Effector CD4-positive, alpha-beta T cell (primary cell): Measurements from ENCODE around the gene CKLF.
"Not testable (repeated sequence)": the region's sequence is repeated elsewhere in the genome, so short reads cannot be mapped to it uniquely, and the experiment has no call there.

ENCODE experiments used
- DNase-seq: peaks from one replicate; pipeline ENCODE4 v3.0.0-alpha.2; 2020

The CKLF gene

DNA sequence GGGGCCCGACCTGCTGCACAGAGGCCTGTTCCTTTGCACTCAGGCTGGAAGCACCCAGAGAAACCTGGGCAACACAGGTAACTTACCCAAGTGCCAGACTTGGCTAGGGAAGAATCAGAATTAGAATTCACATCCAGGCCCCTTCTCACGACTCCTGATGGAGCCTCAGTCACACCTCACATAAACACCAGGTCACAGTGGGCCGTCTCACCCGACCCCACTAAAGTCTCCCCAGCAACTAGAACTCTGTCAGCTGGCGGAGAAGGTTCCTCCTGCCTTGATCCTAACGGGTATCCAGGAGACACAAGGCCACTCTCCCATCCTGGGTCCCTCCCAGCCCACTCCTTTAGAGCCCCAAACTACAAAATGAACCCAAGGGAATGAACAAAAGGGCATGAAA is 8.8 kb upstream of the CKLF start:
- DNase-seq = no peak

- no peak for DNase-seq
Observed at GRCh38 chr16:66544016-66544757, 8.2 kb upstream of the CKLF start.

DNA sequence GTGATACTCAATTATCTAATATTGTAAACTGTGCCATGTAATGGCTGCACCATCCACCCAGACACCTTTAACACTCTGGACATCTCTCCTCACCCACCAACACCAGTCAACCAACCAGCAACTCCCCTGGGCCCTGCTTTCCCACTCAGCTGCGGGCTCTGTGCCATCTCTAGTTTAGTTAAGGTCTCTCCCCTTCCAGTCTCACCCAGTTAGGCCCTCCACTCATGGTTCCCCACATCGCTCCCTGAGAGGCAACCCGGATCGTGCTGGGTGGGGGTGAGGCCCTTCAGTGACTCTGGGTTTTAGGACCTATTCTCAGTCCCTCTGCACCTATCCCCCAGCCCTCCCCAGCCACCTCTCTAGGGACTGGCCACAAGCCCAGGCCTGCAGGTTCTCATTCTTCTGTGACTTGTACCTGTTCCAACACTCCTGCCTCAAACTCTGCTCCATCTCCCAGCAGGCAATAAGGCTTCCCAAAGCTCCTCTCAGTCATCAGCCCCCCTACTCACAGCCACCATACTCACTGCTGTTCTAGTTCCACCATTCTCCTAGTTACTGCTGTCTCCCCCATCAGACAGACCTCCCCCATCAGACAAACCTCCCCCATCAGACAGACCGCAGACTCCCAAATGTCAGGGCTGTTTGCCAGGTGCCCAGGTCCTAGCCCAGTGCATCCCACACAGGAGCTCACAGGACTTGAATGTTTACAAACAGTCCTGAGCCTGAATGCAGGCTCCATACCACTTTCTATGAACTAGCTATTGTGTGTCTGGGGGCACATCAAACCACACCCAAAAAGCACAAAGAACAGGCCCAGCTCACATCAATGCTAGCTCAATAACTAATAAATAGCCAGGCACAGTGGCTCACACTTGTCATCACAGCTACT is 5.0 kb upstream of the CKLF start:
- no peak for DNase-seq

DNA sequence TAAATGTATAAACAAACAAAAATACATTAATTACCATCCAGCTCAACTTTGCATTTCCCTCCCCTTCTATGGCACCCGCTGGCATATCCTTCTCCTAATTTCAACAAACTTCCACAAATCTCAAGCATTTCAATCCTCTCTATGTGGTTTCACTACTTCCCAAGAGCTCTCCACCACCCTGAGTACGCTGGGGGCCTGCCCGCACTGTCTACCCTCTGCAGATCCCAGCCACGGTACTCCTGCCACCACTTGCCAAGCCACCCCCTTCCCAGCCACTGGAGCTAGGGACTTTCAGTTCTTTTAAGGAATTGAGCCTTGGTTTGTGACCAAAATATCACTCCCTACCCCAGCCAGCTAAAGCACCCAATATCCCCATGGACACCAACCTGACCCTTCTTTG is 4.3 kb upstream of the CKLF start:
- DNase-seq = no peak

- no peak for DNase-seq
Observed at GRCh38 chr16:66548868-66549267, 3.5 kb upstream of the CKLF start.

DNA sequence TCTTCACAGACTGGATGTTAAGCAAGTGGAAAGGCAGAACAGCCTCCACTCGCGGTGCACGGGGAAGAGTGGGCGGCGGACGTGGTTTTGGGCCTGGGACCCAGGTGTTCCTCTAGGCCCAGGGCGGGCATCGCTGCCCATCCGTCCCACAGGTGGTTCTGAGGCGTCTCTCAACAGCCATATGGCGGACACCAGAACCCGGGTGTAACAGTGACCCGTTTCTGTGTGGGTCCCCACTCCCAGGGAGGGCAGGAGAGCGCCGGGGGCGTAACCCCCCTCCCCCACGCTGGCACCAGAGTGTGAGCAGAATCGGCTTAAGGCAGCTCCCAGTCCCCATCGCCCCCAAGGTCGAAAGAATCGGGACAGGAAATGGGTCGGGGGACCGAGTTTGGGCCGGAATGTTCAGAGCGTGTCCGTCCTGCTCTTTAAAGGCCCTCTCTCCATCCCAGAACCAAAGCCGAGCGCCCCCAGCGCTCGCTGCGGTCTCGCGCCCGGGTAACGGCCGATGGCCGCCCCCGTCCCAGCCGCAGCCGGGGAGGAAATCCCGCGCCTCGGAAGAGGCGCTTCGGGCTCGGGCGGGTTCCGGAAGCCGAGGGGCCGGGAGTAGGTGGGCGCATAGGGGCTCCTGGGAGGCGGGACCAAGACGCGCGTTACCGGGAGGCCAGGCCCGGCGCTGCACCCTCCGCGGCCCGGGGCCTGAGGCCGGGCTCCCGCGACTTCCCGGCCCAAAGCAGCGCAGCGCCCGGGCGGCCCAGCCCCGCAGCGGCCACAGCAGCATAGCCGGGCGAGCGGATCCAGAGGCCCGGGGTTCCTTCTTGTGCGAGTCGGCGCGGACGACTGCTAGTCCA is 2.9 kb upstream of the CKLF start, which contains the start of gene TK2:
TK2 (minus strand) TSS at position 839 of the 848 bp plus-strand sequence; CDS start at position 778, 61 bp downstream.
- peak; percentile 39 for DNase-seq

- peak; percentile 56 for DNase-seq
Observed at GRCh38 chr16:66551348-66551759, 1.0 kb upstream of the CKLF start.

- no peak for DNase-seq
Observed at GRCh38 chr16:66551788-66552285, 539 bp upstream of the CKLF start.

DNA sequence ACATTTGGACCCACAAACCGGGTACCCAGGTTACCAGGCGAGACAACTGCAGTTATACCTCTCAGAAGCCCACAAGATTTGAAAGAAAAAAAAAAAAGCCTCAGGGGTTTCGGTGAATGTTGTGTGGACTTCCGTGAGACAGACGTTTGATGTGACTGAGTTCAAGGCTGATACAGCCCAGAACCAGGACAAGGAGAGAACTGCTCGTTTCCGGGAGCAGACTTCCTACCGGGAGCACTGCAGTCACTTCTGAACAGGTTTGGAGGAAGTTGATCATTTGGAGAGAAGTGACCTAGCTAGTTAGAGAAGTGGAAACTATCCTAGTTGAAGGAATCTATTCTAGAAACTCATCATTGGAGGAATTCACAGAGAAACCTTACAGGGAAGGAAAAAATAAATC is 847 bp downstream of the CKLF start:
- DNase-seq = no peak

GRCh38 chr16:66554021-66554420 is 1.6 kb downstream of the CKLF start:
- no peak for DNase-seq

DNA sequence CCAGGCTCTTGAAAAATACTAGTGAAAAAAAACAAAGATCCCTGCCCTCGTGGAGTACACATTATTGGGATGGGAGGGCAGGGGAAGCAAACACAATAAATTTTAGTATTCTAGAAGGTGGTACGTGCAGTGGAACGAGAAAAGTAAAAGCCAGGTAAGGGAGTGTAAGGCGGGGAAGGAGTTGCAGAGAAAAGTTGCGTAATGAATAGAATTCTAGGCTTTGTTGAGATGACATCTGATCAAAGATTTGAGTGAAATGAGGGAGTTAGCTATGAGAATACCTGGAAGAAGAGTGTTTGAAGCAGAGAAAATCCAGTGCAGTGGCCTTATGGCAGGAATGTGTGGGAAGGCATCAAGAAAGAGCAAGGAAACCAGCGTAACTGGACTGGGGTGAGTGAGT is 2.1 kb downstream of the CKLF start:
- DNase-seq = no peak

GRCh38 chr16:66560107-66560506 is 7.7 kb downstream of the CKLF start:
- no peak for DNase-seq

GRCh38 chr16:66561381-66562080 is 9.2 kb downstream of the CKLF start:
- DNase-seq = no peak

- DNase-seq = no peak
Observed at GRCh38 chr16:66562409-66562808, 10.0 kb downstream of the CKLF start.

DNA sequence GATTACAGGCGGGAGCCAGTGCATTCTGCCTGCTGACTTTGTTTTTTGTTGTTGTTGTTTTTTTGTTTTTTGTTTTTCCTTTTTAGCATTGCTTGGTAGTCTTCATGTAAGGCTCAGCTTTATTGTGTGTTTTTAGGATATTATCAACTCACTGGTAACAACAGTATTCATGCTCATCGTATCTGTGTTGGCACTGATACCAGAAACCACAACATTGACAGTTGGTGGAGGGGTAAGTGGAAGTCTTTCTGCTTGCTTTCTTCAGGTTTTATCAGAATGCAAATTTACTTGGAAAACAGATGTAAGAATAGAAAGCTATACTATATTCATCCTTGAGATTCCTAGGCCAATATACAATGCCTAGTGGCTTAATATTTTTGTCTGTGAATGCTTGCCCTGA is 10.6 kb downstream of the CKLF start:
- no peak for DNase-seq

- no peak for DNase-seq
Observed at GRCh38 chr16:66563574-66564334, 11.4 kb downstream of the CKLF start.

DNA sequence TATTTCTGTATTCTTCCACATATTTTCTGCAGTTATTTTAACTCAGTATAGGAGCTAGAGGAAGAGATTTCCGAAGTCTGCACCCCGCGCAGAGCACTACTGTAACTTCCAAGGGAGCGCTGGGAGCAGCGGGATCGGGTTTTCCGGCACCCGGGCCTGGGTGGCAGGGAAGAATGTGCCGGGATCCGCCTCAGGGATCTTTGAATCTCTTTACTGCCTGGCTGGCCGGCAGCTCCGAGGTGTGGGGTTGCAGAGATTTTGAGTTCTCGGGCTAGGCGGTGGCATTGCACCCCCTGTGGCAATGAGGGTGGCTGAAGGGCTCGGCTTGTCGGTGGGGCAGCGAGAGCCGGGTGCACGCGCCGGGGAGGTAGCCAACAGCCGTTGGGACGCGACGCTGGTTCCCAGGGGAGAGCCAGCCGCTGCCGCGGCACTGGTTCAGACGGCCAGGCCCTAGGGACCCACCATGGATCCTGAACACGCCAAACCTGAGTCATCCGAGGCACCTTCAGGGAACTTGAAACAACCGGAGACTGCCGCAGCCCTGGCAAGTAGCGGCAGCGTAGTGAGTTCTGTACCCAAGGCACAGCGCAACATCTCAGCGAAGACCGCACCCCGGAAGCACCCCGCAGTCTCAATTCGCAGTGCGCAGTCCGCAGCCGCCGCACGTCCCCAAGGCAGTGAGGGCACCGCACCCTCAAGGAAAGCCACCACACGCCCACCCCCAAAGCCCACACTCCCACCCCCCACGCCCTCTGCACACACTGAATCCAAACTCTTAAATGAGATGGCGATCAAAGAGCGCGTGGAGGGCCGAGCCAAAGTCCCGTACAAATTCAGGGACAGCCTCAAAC is 13.9 kb downstream of the CKLF start, which contains the start of gene CMTM1:
CMTM1 (plus strand) TSS at position 389 of the 851 bp plus-strand sequence; CDS start at position 464, 75 bp downstream.
- no peak for DNase-seq

- DNase-seq = not testable (repeated sequence)
Observed at GRCh38 chr16:66567270-66567669, 14.9 kb downstream of the CKLF start.

DNA sequence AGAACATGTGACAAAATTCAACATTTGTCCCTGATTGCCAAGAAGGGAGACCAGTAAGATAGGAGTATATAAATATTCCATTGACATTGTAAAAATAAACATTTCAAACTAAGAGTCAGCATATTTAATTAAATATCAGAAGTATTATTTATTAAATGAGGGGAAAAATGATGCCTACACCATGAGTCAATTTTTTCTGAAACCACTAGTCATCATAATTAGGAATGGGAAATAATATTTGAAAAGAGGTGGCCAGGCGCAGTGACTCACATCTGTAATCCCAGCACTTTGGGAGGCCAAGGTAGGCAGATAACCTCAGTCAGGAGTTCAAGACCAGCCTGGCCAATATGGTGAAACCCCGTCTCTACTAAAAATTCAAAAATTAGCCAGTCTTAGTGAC is 16.0 kb downstream of the CKLF start:
- no peak for DNase-seq

GRCh38 chr16:66569131-66569530 is 16.8 kb downstream of the CKLF start:
- no peak for DNase-seq
